ENCODE results near the gene RUFY1. TPM values are rescaled to one million over a fixed set of nuclear protein-coding genes. Genes with fewer than 3 reads are reported as not detected.

Gene RUFY1, protein sequence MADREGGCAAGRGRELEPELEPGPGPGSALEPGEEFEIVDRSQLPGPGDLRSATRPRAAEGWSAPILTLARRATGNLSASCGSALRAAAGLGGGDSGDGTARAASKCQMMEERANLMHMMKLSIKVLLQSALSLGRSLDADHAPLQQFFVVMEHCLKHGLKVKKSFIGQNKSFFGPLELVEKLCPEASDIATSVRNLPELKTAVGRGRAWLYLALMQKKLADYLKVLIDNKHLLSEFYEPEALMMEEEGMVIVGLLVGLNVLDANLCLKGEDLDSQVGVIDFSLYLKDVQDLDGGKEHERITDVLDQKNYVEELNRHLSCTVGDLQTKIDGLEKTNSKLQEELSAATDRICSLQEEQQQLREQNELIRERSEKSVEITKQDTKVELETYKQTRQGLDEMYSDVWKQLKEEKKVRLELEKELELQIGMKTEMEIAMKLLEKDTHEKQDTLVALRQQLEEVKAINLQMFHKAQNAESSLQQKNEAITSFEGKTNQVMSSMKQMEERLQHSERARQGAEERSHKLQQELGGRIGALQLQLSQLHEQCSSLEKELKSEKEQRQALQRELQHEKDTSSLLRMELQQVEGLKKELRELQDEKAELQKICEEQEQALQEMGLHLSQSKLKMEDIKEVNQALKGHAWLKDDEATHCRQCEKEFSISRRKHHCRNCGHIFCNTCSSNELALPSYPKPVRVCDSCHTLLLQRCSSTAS
- total RNA-seq: 52.5 and 57.6 TPM in 2 replicates

DNA sequence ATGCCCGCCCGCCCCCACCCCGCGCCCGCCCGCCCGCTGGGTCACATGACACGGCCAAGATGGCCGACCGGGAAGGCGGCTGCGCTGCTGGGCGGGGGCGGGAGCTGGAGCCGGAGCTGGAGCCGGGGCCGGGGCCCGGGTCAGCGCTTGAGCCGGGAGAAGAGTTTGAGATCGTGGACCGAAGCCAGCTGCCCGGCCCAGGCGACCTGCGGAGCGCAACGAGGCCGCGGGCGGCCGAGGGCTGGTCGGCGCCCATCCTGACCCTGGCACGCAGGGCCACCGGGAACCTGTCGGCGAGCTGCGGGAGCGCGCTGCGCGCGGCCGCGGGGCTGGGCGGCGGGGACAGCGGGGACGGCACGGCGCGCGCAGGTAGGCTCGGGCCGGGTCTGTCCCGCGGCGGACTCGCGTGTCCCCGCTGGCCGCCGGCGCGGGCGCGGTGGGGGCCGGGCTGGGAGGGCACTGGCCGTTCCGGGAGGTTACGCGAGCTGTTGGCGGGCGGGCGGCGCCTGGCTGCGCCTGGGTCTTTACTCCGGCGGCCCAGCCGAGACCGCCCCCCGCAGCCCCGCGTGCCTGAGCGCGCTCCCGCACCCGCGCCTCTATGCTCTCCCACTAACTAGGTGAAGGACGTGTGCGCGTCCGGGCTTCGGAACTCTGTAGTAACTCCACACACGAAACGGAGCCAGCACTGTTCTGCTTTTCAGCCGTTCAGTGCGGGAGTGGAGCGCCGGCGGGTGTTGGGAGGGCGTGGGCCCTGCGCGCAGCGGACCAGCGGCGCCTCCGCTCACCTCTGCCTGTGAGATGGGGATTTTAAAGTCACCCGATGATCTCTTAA lies at the start of gene RUFY1:
Gene RUFY1 (plus strand): TSS at position 44 of the 832 bp plus-strand sequence. CDS start 16 bp downstream, at position 60.

DNA sequence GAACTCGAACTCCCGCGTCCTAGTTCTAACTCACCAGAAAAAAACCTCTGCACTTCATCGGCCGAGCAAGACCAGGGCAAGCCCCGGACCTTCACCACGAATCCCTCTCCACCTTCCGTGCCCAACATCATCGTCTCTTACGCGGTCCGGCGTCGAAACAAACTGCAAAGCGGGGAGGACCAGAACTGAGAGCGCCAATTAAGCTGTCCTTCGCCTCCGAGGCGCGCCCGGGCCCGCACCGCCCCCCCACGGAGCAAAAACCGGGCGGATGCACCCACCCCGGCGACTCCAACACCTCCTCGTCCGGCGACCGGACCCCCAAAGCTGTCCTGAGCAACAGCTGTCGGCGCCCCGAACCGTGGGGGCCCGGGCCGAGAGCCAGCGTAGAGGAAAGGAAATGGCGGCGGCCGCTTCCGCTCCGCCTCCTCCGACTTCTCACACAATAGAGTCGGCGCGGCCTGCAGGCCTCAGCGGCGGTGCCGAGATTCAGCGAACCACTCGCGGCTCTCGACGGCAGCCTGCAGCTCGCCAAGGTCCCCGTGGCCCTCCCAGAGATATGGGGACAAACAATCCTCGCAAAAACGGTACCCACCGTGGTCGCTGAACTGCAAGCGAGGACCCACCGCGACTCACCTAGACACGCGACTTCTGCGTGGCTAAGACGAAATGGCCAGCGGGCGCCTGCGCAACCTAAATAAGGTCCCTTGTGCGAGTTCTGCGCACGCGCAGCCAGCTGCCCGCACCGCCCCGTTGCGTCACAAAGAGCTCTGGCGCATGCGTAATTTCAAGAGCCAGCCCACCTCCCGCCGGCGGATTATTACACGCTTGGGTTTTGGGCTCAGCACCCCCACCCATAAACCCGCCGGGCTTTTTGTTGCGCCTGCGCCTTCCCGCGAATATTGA lies 72.9 kb downstream of the RUFY1 start, which contains the start of gene HNRNPH1:
Gene HNRNPH1 (minus strand): TSS at position 669 of the 903 bp plus-strand sequence. CDS start 538 bp downstream, at position 131.

Other genes with a start within 250 kb of the RUFY1 start
- gene ADAMTS2, start 205.1 kb upstream of the RUFY1 start, total RNA-seq: 50.3 and 76.6 TPM in 2 replicates
- 371 and 686 TPM in 2 replicates for gene HNRNPH1, start 73.1 kb downstream of the RUFY1 start, total RNA-seq
- not detected in 2 replicates for gene CBY3, start 130.5 kb downstream of the RUFY1 start, total RNA-seq
- gene CANX, start 148.4 kb downstream of the RUFY1 start, total RNA-seq: 606 and 677 TPM in 2 replicates
- 7.0 and 8.6 TPM in 2 replicates for gene MAML1, start 182.3 kb downstream of the RUFY1 start, total RNA-seq
- 1.3 TPM in 1 of 2 replicates, not detected in the other for gene LTC4S, start 243.4 kb downstream of the RUFY1 start, total RNA-seq